ENCODE measurements around the gene ETS1. TPM values are rescaled to one million over a fixed set of nuclear protein-coding genes. Genes with fewer than 3 reads are reported as not detected.

Gene ETS1
- total RNA-seq, 2 experiments from 2014 or later, result 203 to 466 TPM

GRCh38 chr11:128525411-128526243 lies 61.7 kb downstream of the ETS1 start:
- intact Hi-C loops (cut with micrococcal nuclease; ENCODE audit: unreplicated experiment), result no loop called here
- H3K4me3 ChIP-seq (ENCODE audit: low read depth, low read length, poor library complexity, severe bottlenecking), result no peak overlapping the region

DNA sequence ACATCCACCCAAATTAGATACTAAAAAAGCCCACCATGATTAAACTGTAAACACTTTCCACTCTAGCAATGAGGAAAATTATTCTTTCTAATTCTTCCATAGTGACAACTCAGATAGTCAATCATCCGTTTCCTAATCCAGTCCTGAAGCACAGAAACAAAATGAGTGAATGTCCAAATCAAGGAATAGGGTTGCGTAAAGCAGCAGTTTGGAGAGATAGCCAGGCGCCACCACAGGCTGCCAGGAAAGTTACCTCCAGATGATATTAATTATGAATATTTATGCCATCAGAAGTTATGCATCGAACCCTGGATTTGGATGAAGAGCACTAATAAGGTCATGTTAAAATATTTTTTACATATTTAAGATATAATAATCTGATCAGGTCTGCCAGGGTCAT lies 63.2 kb downstream of the ETS1 start:
- Histone ChIP-seq H3K27ac (ENCODE audit: low read depth, low read length, poor library complexity, severe bottlenecking) (no peak overlapping the region), H3K4me2 (ENCODE audit: low read length) (peak overlapping the region; percentile 90), H3K9me2 (ENCODE audit: insufficient read depth, low read length) (no peaks in the 10 kb centered on the region), H3K79me2 (ENCODE audit: insufficient read depth, low read depth, low read length) (peaks cover 43% of the 10 kb centered on the region), H4K20me1 (ENCODE audit: insufficient read depth, low read length) (peaks cover 7% of the 10 kb centered on the region; the same call in 1 of the 2 replicates), H3K4me3 (ENCODE audit: low read depth, low read length, poor library complexity, severe bottlenecking) (no peak overlapping the region), H3K36me3 (ENCODE audit: insufficient read depth, low read length) (peaks cover 29% of the 10 kb centered on the region), H2AFZ (ENCODE audit: low read length) (0 out of 2 replicates have a peak overlapping the region, but pooled peaks have one; percentile 20), H3K9me3 (ENCODE audit: low read length) (no peaks in the 10 kb centered on the region), H3K4me1 (ENCODE audit: insufficient read depth, low read length, poor library complexity, severe bottlenecking) (peaks cover 51% of the 10 kb centered on the region)
- CTCF ChIA-PET (ENCODE audit: unreplicated experiment), result no interaction called here
- BruUV-seq (replicated peaks), result no TSS peak
- no peak for DNase-seq (ENCODE audit: low spot score)
- intact Hi-C loops (cut with micrococcal nuclease; ENCODE audit: unreplicated experiment), result loop anchor here (5.0 kb wide), 2 partner anchors 208 to 1633 kb away; partner anchors contain the start of gene ST14
- POLR2A ChIA-PET, result interaction anchor here (0.6 to 4.6 kb wide), 5 partner anchors 8 to 59 kb away, joined by 3 to 89 read pairs (median 5); no protein-coding TSS in a partner anchor
- TF ChIP-seq, protein P1, sequence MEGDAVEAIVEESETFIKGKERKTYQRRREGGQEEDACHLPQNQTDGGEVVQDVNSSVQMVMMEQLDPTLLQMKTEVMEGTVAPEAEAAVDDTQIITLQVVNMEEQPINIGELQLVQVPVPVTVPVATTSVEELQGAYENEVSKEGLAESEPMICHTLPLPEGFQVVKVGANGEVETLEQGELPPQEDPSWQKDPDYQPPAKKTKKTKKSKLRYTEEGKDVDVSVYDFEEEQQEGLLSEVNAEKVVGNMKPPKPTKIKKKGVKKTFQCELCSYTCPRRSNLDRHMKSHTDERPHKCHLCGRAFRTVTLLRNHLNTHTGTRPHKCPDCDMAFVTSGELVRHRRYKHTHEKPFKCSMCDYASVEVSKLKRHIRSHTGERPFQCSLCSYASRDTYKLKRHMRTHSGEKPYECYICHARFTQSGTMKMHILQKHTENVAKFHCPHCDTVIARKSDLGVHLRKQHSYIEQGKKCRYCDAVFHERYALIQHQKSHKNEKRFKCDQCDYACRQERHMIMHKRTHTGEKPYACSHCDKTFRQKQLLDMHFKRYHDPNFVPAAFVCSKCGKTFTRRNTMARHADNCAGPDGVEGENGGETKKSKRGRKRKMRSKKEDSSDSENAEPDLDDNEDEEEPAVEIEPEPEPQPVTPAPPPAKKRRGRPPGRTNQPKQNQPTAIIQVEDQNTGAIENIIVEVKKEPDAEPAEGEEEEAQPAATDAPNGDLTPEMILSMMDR (conservative IDR thresholded peaks at IDR 0.05; ENCODE audit: low read length), result 0 out of 2 replicates have a peak, but pooled peaks have one; percentile 28
- TF ChIP-seq EZH2phosphoT487 (IDR thresholded peaks at IDR 0.05; ENCODE audit: borderline replicate concordance, low read depth, low read length), result no peak

More at GRCh38 chr11:128525411-128526243, 61.7 kb downstream of the ETS1 start:
- no peaks in the 10 kb centered on the region for H3K9me2 ChIP-seq (ENCODE audit: insufficient read depth, low read length)
- BruUV-seq (replicated peaks), result no TSS peak
- peak overlapping the region; percentile 55 for H2AFZ ChIP-seq (ENCODE audit: low read length)
- TF ChIP-seq EZH2phosphoT487 (IDR thresholded peaks at IDR 0.05; ENCODE audit: borderline replicate concordance, low read depth, low read length), result no peak
- CTCF ChIA-PET (ENCODE audit: unreplicated experiment), result no interaction called here
- H3K9me3 ChIP-seq (ENCODE audit: low read length), result no peaks in the 10 kb centered on the region
- H3K4me1 ChIP-seq (ENCODE audit: insufficient read depth, low read length, poor library complexity, severe bottlenecking), result peaks cover 58% of the 10 kb centered on the region
- H4K20me1 ChIP-seq (ENCODE audit: insufficient read depth, low read length), result no peaks in the 10 kb centered on the region
- no peak overlapping the region for H3K27ac ChIP-seq (ENCODE audit: low read depth, low read length, poor library complexity, severe bottlenecking)
- peak overlapping the region; percentile 17; the same call in 1 of the 2 replicates for H3K4me2 ChIP-seq (ENCODE audit: low read length)
- POLR2A ChIA-PET, result interaction anchor here (0.6 to 4.6 kb wide), 17 partner anchors 8 to 1644 kb away, joined by 3 to 89 read pairs (median 4); no protein-coding TSS in a partner anchor
- DNase-seq (ENCODE audit: low spot score), result no peak
- H3K79me2 ChIP-seq (ENCODE audit: insufficient read depth, low read depth, low read length), result peaks cover 28% of the 10 kb centered on the region
- H3K36me3 ChIP-seq (ENCODE audit: insufficient read depth, low read length), result peaks cover 14% of the 10 kb centered on the region

DNA sequence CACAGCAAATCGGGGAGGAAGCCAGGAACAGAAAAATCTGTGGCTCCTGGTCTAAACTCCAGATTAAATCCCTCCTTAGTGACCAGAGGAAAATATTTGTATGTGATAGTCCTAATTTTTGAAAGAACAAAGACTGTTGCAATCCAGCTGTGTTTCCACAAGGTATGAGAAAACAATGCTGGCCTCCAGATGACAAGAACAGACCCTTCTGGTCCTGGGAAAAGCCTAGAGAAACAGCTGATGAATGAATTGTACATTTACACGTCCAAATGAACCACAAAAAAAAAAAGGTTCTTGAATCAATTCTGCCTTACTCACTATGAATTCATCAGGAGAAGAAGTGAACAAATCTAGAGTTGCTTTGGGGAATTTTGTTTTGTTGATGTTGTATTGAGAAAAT lies 63.7 kb downstream of the ETS1 start:
- Histone ChIP-seq H3K36me3 (ENCODE audit: insufficient read depth, low read length) (peaks cover 34% of the 10 kb centered on the region), H2AFZ (ENCODE audit: low read length) (peak overlapping the region; percentile 20; the same call in 1 of the 2 replicates), H3K27ac (ENCODE audit: low read depth, low read length, poor library complexity, severe bottlenecking) (peak overlapping the region; percentile 66), H3K4me2 (ENCODE audit: low read length) (peak overlapping the region; percentile 90), H3K4me3 (ENCODE audit: low read depth, low read length, poor library complexity, severe bottlenecking) (peak overlapping the region; percentile 98), H3K79me2 (ENCODE audit: insufficient read depth, low read depth, low read length) (peaks cover 48% of the 10 kb centered on the region), H3K9me3 (ENCODE audit: low read length) (no peaks in the 10 kb centered on the region), H3K4me1 (ENCODE audit: insufficient read depth, low read length, poor library complexity, severe bottlenecking) (peaks cover 51% of the 10 kb centered on the region), H3K9me2 (ENCODE audit: insufficient read depth, low read length) (no peaks in the 10 kb centered on the region), H4K20me1 (ENCODE audit: insufficient read depth, low read length) (peaks cover 12% of the 10 kb centered on the region; the same call in 1 of the 2 replicates)
- DNase-seq (ENCODE audit: low spot score), result no peak
- ChIA-PET CTCF (ENCODE audit: unreplicated experiment) (interaction anchor here (1.0 to 1.5 kb wide), 2 partner anchors 30 to 107 kb away, joined by 4 to 5 read pairs; no protein-coding TSS in a partner anchor), POLR2A (interaction anchor here (0.8 to 4.6 kb wide), 21 partner anchors 9 to 208 kb away, joined by 3 to 89 read pairs (median 5); no protein-coding TSS in a partner anchor)
- TF ChIP-seq, protein P1 (conservative IDR thresholded peaks at IDR 0.05; ENCODE audit: low read length), result no peak
- TF ChIP-seq EZH2phosphoT487 (IDR thresholded peaks at IDR 0.05; ENCODE audit: borderline replicate concordance, low read depth, low read length), result no peak
- no TSS peak for BruUV-seq (replicated peaks)
- intact Hi-C loops (cut with micrococcal nuclease; ENCODE audit: unreplicated experiment), result loop anchor here (5.0 kb wide), 2 partner anchors 209 to 1634 kb away; partner anchors contain the start of gene ST14
